Neural cell (in vitro differentiated cells): Measurements from ENCODE around the gene STPG4. TPM values are rescaled to one million over a fixed set of nuclear protein-coding genes. Genes with fewer than 3 reads are reported as not detected.

Source experiments
- H2AFZ ChIP-seq: fragments of 200-600, 300-800 bp; sonication (generic), shearing (Covaris generic); 2 replicates; pipeline ENCODE4 v1.6.0; 2014; ENCODE audit warnings: low read depth, mild to moderate bottlenecking, antibody characterized with exemption, low read length, moderate library complexity
- H3F3A ChIP-seq: fragments of 200-600 bp; shearing (Covaris generic); 2 replicates; pipeline ENCODE4 v1.6.1; 2016; ENCODE audit warnings: mild to moderate bottlenecking, moderate library complexity, mixed read lengths, antibody characterized with exemption, low read length; ENCODE audit not compliant: insufficient read depth, poor library complexity, severe bottlenecking
- H3K27ac ChIP-seq: fragments of 200-600, 300-800 bp; sonication (generic), shearing (Covaris generic); 2 replicates; pipeline ENCODE4 v1.5.1; 2014; ENCODE audit warnings: mild to moderate bottlenecking, low read length, moderate library complexity
- H3K27me3 ChIP-seq: fragments of 300-800, 200-600 bp; sonication (generic), shearing (Covaris generic); 2 replicates; pipeline ENCODE4 v1.6.0; 2014; ENCODE audit warnings: mild to moderate bottlenecking, low read depth, low read length, moderate library complexity; ENCODE audit not compliant: insufficient read depth
- H3K36me3 ChIP-seq: fragments of 300-800, 200-600 bp; sonication (generic), shearing (Covaris generic); 2 replicates; pipeline ENCODE4 v1.5.1; 2014; ENCODE audit warnings: mild to moderate bottlenecking, antibody characterized with exemption, low read length, moderate library complexity; ENCODE audit not compliant: insufficient read depth
- H3K4me2 ChIP-seq: fragments of 300-800, 200-600 bp; sonication (generic), shearing (Covaris generic); 2 replicates; pipeline ENCODE4 v1.6.0; 2014; ENCODE audit warnings: mild to moderate bottlenecking, low read length
- H3K4me3 ChIP-seq: fragments of 300-800, 200-600 bp; sonication (generic), shearing (Covaris generic); 2 replicates; pipeline ENCODE4 v1.5.1; 2014; ENCODE audit warnings: mild to moderate bottlenecking, low read length, moderate library complexity
- H3K79me2 ChIP-seq: fragments of 200-600 bp; shearing (Covaris generic); replicated peaks from 2 replicates; pipeline ENCODE4 v1.6.0; 2014; ENCODE audit warnings: mild to moderate bottlenecking, low read length, moderate library complexity; ENCODE audit not compliant: insufficient read depth
- H3K9ac ChIP-seq: fragments of 300-800, 200-600 bp; sonication (generic), shearing (Covaris generic); 2 replicates; pipeline ENCODE4 v1.6.1; 2016; ENCODE audit warnings: mild to moderate bottlenecking, low read length, mixed read lengths
- H3K9me2 ChIP-seq: fragments of 200-600 bp; shearing (Covaris generic); 2 replicates; pipeline ENCODE4 v1.6.1; 2016; ENCODE audit warnings: mild to moderate bottlenecking, low read length, mixed read lengths; ENCODE audit not compliant: insufficient read depth
- H3K9me3 ChIP-seq: fragments of 200-600, 300-800 bp; sonication (generic), shearing (Covaris generic); 2 replicates; pipeline ENCODE4 v1.6.1; 2016; ENCODE audit warnings: mild to moderate bottlenecking, mixed run types, low read length, moderate library complexity, mixed read lengths
- H4K20me1 ChIP-seq: fragments of 200-600 bp; shearing (Covaris generic); 2 replicates; pipeline ENCODE4 v1.6.1; 2016; ENCODE audit warnings: mild to moderate bottlenecking, mixed run types; ENCODE audit not compliant: insufficient read depth
- EP300 ChIP-seq: fragments of 450-650 bp; conservative IDR thresholded peaks from 2 replicates; pipeline ENCODE4 v1.6.1; 2014; ENCODE audit warnings: antibody characterized with exemption, mild to moderate bottlenecking, moderate library complexity; ENCODE audit not compliant: poor library complexity, severe bottlenecking
- EZH2 ChIP-seq: fragments of 200-600, 300-800 bp; shearing (Covaris generic), sonication (generic); IDR thresholded peaks from 2 replicates; pipeline ENCODE4 v1.6.1; 2014; ENCODE audit warnings: antibody characterized with exemption, low read length, borderline replicate concordance, mild to moderate bottlenecking; ENCODE audit not compliant: insufficient read depth, poor library complexity, severe bottlenecking
- MXI1 ChIP-seq: fragments of 450-650 bp; conservative IDR thresholded peaks from 2 replicates; pipeline ENCODE4 v1.6.1; 2014; ENCODE audit warnings: antibody characterized with exemption, mild to moderate bottlenecking; ENCODE audit not compliant: poor library complexity, severe bottlenecking
- POLR2AphosphoS5 ChIP-seq: IDR thresholded peaks from 2 replicates; pipeline ENCODE4 v1.6.1; 2012
- RAD21 ChIP-seq: fragments of 450-650 bp; conservative IDR thresholded peaks from 2 replicates; pipeline ENCODE4 v1.6.1; 2014; ENCODE audit warnings: antibody characterized with exemption, mild to moderate bottlenecking, moderate library complexity
- REST ChIP-seq: IDR thresholded peaks from 2 replicates; pipeline ENCODE4 v1.6.1; 2012; ENCODE audit warnings: borderline replicate concordance
- SMC3 ChIP-seq: fragments of 450-650 bp; conservative IDR thresholded peaks from 2 replicates; pipeline ENCODE4 v1.6.1; 2014; ENCODE audit warnings: antibody characterized with exemption, mild to moderate bottlenecking, moderate library complexity; ENCODE audit not compliant: poor library complexity
- TAF1 ChIP-seq: IDR thresholded peaks from 2 replicates; pipeline ENCODE4 v1.6.1; 2012; ENCODE audit warnings: low read depth
- polyA plus RNA-seq: library from polyadenylated mRNA; depleted of rRNA; stranded (reverse); fragments of >200 nt; gene quantifications from 2 replicates; pipeline ENCODE4 v1.2.3, GENCODE V29; 2014
- TF ChIP-seq, protein P1 (sequence below): fragments of 450-650 bp; IDR thresholded peaks from 2 replicates; pipeline ENCODE4 v1.5.1; 2014; ENCODE audit warnings: antibody characterized with exemption, mild to moderate bottlenecking, moderate library complexity; ENCODE audit not compliant: poor library complexity, severe bottlenecking

Gene STPG4
- polyA plus RNA-seq, 1 donor from 2014 or later: not detected

DNA sequence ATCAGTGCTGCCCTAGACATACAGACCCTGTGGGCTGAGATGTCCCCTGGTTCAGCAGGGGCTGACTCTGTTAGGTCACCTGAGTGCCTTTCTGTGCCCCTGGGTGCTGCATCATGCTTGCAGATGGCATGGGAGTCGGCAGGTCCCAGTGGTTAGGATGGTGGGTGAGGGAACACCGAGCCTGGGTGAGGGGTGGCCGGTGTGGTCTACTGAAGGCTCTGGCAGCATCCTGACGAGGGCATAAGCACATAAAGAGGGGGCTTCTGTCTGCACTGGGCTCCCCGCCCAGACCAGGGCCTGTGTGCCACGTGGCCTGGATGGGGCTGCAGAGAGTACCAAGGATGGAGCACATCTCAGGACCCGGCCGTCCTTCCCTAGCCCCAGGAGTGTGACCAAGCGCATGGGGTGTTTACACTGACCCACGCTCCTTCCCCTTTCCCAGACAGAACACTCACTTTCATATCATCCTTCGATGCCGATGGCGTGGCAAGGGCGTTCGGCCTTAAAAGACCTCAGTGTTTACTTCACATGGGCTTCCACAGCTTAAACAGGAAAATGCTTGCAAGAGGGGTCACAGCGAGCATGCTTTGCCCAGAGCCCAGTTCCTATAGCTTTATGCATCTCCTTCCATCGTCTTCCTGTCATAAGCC, 115.1 kb downstream of the STPG4 start:
- no peaks in the 10 kb centered on the region for H3K36me3 ChIP-seq
- H3K27ac ChIP-seq: no peak overlapping the region
- no peak overlapping the region for H3K9ac ChIP-seq

GRCh38 chr2:47039489-47039870, 115.6 kb downstream of the STPG4 start:
- Histone ChIP-seq H3K79me2 (no peaks in the 10 kb centered on the region), H3K4me2 (no peak overlapping the region), H3K9me2 (no peaks in the 10 kb centered on the region), H3K9me3 (no peaks in the 10 kb centered on the region), H4K20me1 (no peaks in the 10 kb centered on the region), H2AFZ (no peak overlapping the region), H3K27me3 (no peaks in the 10 kb centered on the region), H3K4me3 (no peak overlapping the region), H3K9ac (no peak overlapping the region), H3K27ac (no peak overlapping the region), H3F3A (no peaks in the 10 kb centered on the region), H3K36me3 (no peaks in the 10 kb centered on the region)
- TF ChIP-seq POLR2AphosphoS5 (no peak), REST (no peak), EP300 (no peak), TAF1 (no peak), EZH2 (no peak), MXI1 (no peak), SMC3 (no peak)
- TF ChIP-seq, protein P1, sequence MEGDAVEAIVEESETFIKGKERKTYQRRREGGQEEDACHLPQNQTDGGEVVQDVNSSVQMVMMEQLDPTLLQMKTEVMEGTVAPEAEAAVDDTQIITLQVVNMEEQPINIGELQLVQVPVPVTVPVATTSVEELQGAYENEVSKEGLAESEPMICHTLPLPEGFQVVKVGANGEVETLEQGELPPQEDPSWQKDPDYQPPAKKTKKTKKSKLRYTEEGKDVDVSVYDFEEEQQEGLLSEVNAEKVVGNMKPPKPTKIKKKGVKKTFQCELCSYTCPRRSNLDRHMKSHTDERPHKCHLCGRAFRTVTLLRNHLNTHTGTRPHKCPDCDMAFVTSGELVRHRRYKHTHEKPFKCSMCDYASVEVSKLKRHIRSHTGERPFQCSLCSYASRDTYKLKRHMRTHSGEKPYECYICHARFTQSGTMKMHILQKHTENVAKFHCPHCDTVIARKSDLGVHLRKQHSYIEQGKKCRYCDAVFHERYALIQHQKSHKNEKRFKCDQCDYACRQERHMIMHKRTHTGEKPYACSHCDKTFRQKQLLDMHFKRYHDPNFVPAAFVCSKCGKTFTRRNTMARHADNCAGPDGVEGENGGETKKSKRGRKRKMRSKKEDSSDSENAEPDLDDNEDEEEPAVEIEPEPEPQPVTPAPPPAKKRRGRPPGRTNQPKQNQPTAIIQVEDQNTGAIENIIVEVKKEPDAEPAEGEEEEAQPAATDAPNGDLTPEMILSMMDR: no peak

More for the DNA sequence above, 115.1 kb downstream of the STPG4 start:
- Histone ChIP-seq H3K4me2 (no peak overlapping the region), H3K9me2 (no peaks in the 10 kb centered on the region), H3K9me3 (no peaks in the 10 kb centered on the region), H3K79me2 (no peaks in the 10 kb centered on the region), H3F3A (no peaks in the 10 kb centered on the region), H3K4me3 (no peak overlapping the region), H2AFZ (no peak overlapping the region), H3K27me3 (no peaks in the 10 kb centered on the region), H4K20me1 (no peaks in the 10 kb centered on the region)
- TF ChIP-seq EZH2 (no peak), TAF1 (no peak), RAD21 (no peak), EP300 (no peak), MXI1 (no peak), POLR2AphosphoS5 (no peak), REST (no peak)
- TF ChIP-seq, protein P1: no peak
